ENCODE measurements around the gene MYO5B.

GRCh38 chr18:50125456-50125855 is 69.5 kb downstream of the MYO5B start:
- no peak for TF ChIP-seq CTCF (IDR thresholded peaks at IDR 0.05)
- no peak for TF ChIP-seq RAD21 (conservative IDR thresholded peaks at IDR 0.05 in 1 of 2, IDR thresholded peaks at IDR 0.05 in 1 of 2)
- no peak for TF ChIP-seq NFE2L2 (conservative IDR thresholded peaks at IDR 0.05; ENCODE audit: low read length)
- TF ChIP-seq POLR2A (IDR thresholded peaks at IDR 0.05; ENCODE audit: low read length) = no peak

Measured in A549 (cell line).